Measurements from ENCODE around the gene ADAP1.

Gene ADAP1

GRCh38 chr7:894927-895450, 59.5 kb downstream of the ADAP1 start:
- Histone ChIP-seq H4K8ac (ENCODE audit: low read depth, low read length) (no peak overlapping the region), H3K79me2 (ENCODE audit: control insufficient read depth, insufficient read depth, low read length) (no peaks in the 10 kb centered on the region), H3K4me3 (ENCODE audit: low read length) (no peak overlapping the region), H4K5ac (ENCODE audit: low read length) (no peak overlapping the region), H3K4me2 (ENCODE audit: low read length) (no peak overlapping the region), H3K9ac (ENCODE audit: low read length) (no peak overlapping the region), H3K18ac (ENCODE audit: low read length) (no peak overlapping the region), H3K4ac (ENCODE audit: low read depth, low read length) (no peak overlapping the region), H3K27me3 (ENCODE audit: insufficient read depth, low read length, poor library complexity) (no peaks in the 10 kb centered on the region), H3K56ac (ENCODE audit: low read length) (no peak overlapping the region), H3K4me1 (ENCODE audit: control insufficient read depth, low read depth, low read length) (no peaks in the 10 kb centered on the region), H2BK15ac (replicated peaks; ENCODE audit: low read depth) (no peak overlapping the region), H2BK5ac (ENCODE audit: low read length) (no peak overlapping the region), H3K23ac (ENCODE audit: low read length) (no peak overlapping the region), H3K36me3 (ENCODE audit: control insufficient read depth, insufficient read depth, low read length) (peaks cover 16% of the 10 kb centered on the region), H3K79me1 (ENCODE audit: low read length) (peaks cover 5% of the 10 kb centered on the region), H3K27ac (ENCODE audit: low read depth, low read length) (no peak overlapping the region), H2BK120ac (ENCODE audit: low read depth, low read length) (no peak overlapping the region), H2AK5ac (ENCODE audit: low read length) (no peak overlapping the region)
- WGBS (ENCODE audit: extremely low coverage, insufficient coverage, low lambda C conversion rate) = no CpG with 5 or more reads among the region's 21 CpGs
- no peak for DNase-seq

GRCh38 chr7:894164-894867, 60.2 kb downstream of the ADAP1 start:
- no peak overlapping the region for H3K4ac ChIP-seq (ENCODE audit: low read depth, low read length)
- DNase-seq = no peak
- H3K4me3 ChIP-seq (ENCODE audit: low read length) = no peak overlapping the region
- peaks cover 16% of the 10 kb centered on the region for H3K36me3 ChIP-seq (ENCODE audit: control insufficient read depth, insufficient read depth, low read length)
- H3K23ac ChIP-seq (ENCODE audit: low read length) = no peak overlapping the region
- WGBS (ENCODE audit: extremely low coverage, insufficient coverage, low lambda C conversion rate) = no CpG with 5 or more reads among the region's 40 CpGs
- H2BK120ac ChIP-seq (ENCODE audit: low read depth, low read length) = no peak overlapping the region
- H3K27me3 ChIP-seq (ENCODE audit: insufficient read depth, low read length, poor library complexity) = no peaks in the 10 kb centered on the region
- no peak overlapping the region for H2BK15ac ChIP-seq (replicated peaks; ENCODE audit: low read depth)
- no peak overlapping the region for H4K8ac ChIP-seq (ENCODE audit: low read depth, low read length)
- H2AK5ac ChIP-seq (ENCODE audit: low read length) = no peak overlapping the region
- H3K18ac ChIP-seq (ENCODE audit: low read length) = no peak overlapping the region
- H3K4me2 ChIP-seq (ENCODE audit: low read length) = no peak overlapping the region
- H3K79me2 ChIP-seq (ENCODE audit: control insufficient read depth, insufficient read depth, low read length) = no peaks in the 10 kb centered on the region
- no peak overlapping the region for H3K9ac ChIP-seq (ENCODE audit: low read length)
- no peak overlapping the region for H4K5ac ChIP-seq (ENCODE audit: low read length)
- no peak overlapping the region for H3K56ac ChIP-seq (ENCODE audit: low read length)
- no peaks in the 10 kb centered on the region for H3K4me1 ChIP-seq (ENCODE audit: control insufficient read depth, low read depth, low read length)
- no peak overlapping the region for H2BK5ac ChIP-seq (ENCODE audit: low read length)
- H3K27ac ChIP-seq (ENCODE audit: low read depth, low read length) = no peak overlapping the region
- H3K79me1 ChIP-seq (ENCODE audit: low read length) = peaks cover 5% of the 10 kb centered on the region

GRCh38 chr7:893686-894085, 60.8 kb downstream of the ADAP1 start:
- H3K79me2 ChIP-seq (ENCODE audit: control insufficient read depth, insufficient read depth, low read length) = peaks cover 5% of the 10 kb centered on the region
- no peak overlapping the region for H2BK5ac ChIP-seq (ENCODE audit: low read length)
- no peak overlapping the region for H4K5ac ChIP-seq (ENCODE audit: low read length)
- H4K8ac ChIP-seq (ENCODE audit: low read depth, low read length) = no peak overlapping the region
- H3K4me2 ChIP-seq (ENCODE audit: low read length) = no peak overlapping the region
- no peak overlapping the region for H2AK5ac ChIP-seq (ENCODE audit: low read length)
- H3K79me1 ChIP-seq (ENCODE audit: low read length) = peaks cover 11% of the 10 kb centered on the region
- no peak overlapping the region for H3K27ac ChIP-seq (ENCODE audit: low read depth, low read length)
- no peak for DNase-seq
- no peak overlapping the region for H2BK120ac ChIP-seq (ENCODE audit: low read depth, low read length)
- H3K4me3 ChIP-seq (ENCODE audit: low read length) = no peak overlapping the region
- no peak overlapping the region for H3K18ac ChIP-seq (ENCODE audit: low read length)
- peaks cover 16% of the 10 kb centered on the region for H3K36me3 ChIP-seq (ENCODE audit: control insufficient read depth, insufficient read depth, low read length)
- no peak overlapping the region for H3K56ac ChIP-seq (ENCODE audit: low read length)
- no peaks in the 10 kb centered on the region for H3K27me3 ChIP-seq (ENCODE audit: insufficient read depth, low read length, poor library complexity)
- H3K9ac ChIP-seq (ENCODE audit: low read length) = no peak overlapping the region
- WGBS (ENCODE audit: extremely low coverage, insufficient coverage, low lambda C conversion rate) = no CpG with 5 or more reads among the region's 19 CpGs
- H3K23ac ChIP-seq (ENCODE audit: low read length) = no peak overlapping the region
- H2BK15ac ChIP-seq (replicated peaks; ENCODE audit: low read depth) = no peak overlapping the region
- no peak overlapping the region for H3K4ac ChIP-seq (ENCODE audit: low read depth, low read length)
- no peaks in the 10 kb centered on the region for H3K4me1 ChIP-seq (ENCODE audit: control insufficient read depth, low read depth, low read length)

- 100% methylated on average over 6 of the region's 48 CpGs for WGBS (ENCODE audit: extremely low coverage, insufficient coverage, low lambda C conversion rate)
These were observed 61.6 kb downstream of the ADAP1 start for GRCh38 chr7:892648-893593.

GRCh38 chr7:891805-892204, 62.7 kb downstream of the ADAP1 start:
- H3K4ac ChIP-seq (ENCODE audit: low read depth, low read length) = no peak overlapping the region
- peaks cover 18% of the 10 kb centered on the region for H3K79me2 ChIP-seq (ENCODE audit: control insufficient read depth, insufficient read depth, low read length)
- peaks cover 14% of the 10 kb centered on the region for H3K36me3 ChIP-seq (ENCODE audit: control insufficient read depth, insufficient read depth, low read length)
- H2BK5ac ChIP-seq (ENCODE audit: low read length) = no peak overlapping the region
- H3K9ac ChIP-seq (ENCODE audit: low read length) = no peak overlapping the region
- H3K27ac ChIP-seq (ENCODE audit: low read depth, low read length) = no peak overlapping the region
- H3K18ac ChIP-seq (ENCODE audit: low read length) = no peak overlapping the region
- H3K23ac ChIP-seq (ENCODE audit: low read length) = no peak overlapping the region
- peaks cover 20% of the 10 kb centered on the region for H3K79me1 ChIP-seq (ENCODE audit: low read length)
- H2AK5ac ChIP-seq (ENCODE audit: low read length) = no peak overlapping the region
- H4K5ac ChIP-seq (ENCODE audit: low read length) = no peak overlapping the region
- H4K8ac ChIP-seq (ENCODE audit: low read depth, low read length) = no peak overlapping the region
- H3K27me3 ChIP-seq (ENCODE audit: insufficient read depth, low read length, poor library complexity) = no peaks in the 10 kb centered on the region
- H2BK120ac ChIP-seq (ENCODE audit: low read depth, low read length) = no peak overlapping the region
- no peak overlapping the region for H3K4me3 ChIP-seq (ENCODE audit: low read length)
- no peaks in the 10 kb centered on the region for H3K4me1 ChIP-seq (ENCODE audit: control insufficient read depth, low read depth, low read length)
- DNase-seq = no peak
- no peak overlapping the region for H3K4me2 ChIP-seq (ENCODE audit: low read length)
- H2BK15ac ChIP-seq (replicated peaks; ENCODE audit: low read depth) = no peak overlapping the region
- no peak overlapping the region for H3K56ac ChIP-seq (ENCODE audit: low read length)
- no CpG with 5 or more reads among the region's 20 CpGs for WGBS (ENCODE audit: extremely low coverage, insufficient coverage, low lambda C conversion rate)

More at GRCh38 chr7:892648-893593, 61.6 kb downstream of the ADAP1 start:
- no peaks in the 10 kb centered on the region for H3K27me3 ChIP-seq (ENCODE audit: insufficient read depth, low read length, poor library complexity)
- H2AK5ac ChIP-seq (ENCODE audit: low read length) = no peak overlapping the region
- no peak overlapping the region for H3K4me2 ChIP-seq (ENCODE audit: low read length)
- H3K4ac ChIP-seq (ENCODE audit: low read depth, low read length) = no peak overlapping the region
- no peak overlapping the region for H2BK15ac ChIP-seq (replicated peaks; ENCODE audit: low read depth)
- H2BK120ac ChIP-seq (ENCODE audit: low read depth, low read length) = no peak overlapping the region
- H3K79me2 ChIP-seq (ENCODE audit: control insufficient read depth, insufficient read depth, low read length) = peaks cover 11% of the 10 kb centered on the region
- H3K4me3 ChIP-seq (ENCODE audit: low read length) = no peak overlapping the region
- no peak overlapping the region for H3K27ac ChIP-seq (ENCODE audit: low read depth, low read length)
- no peak overlapping the region for H4K8ac ChIP-seq (ENCODE audit: low read depth, low read length)
- H3K56ac ChIP-seq (ENCODE audit: low read length) = no peak overlapping the region
- H4K5ac ChIP-seq (ENCODE audit: low read length) = no peak overlapping the region
- no peak overlapping the region for H3K9ac ChIP-seq (ENCODE audit: low read length)
- no peak overlapping the region for H3K18ac ChIP-seq (ENCODE audit: low read length)
- no peak for DNase-seq
- H3K4me1 ChIP-seq (ENCODE audit: control insufficient read depth, low read depth, low read length) = no peaks in the 10 kb centered on the region
- peaks cover 16% of the 10 kb centered on the region for H3K36me3 ChIP-seq (ENCODE audit: control insufficient read depth, insufficient read depth, low read length)
- peaks cover 14% of the 10 kb centered on the region for H3K79me1 ChIP-seq (ENCODE audit: low read length)
- no peak overlapping the region for H2BK5ac ChIP-seq (ENCODE audit: low read length)
- no peak overlapping the region for H3K23ac ChIP-seq (ENCODE audit: low read length)
